HG02610 (cell line): ENCODE data around the gene XRCC3.

Experiments
- ATAC-seq: cut with Tn5 transposase; IDR thresholded peaks from one replicate; pipeline ENCODE4 v1.9.1; 2021; ENCODE audit warnings: mild to moderate bottlenecking, moderate library complexity; ENCODE audit not compliant: unreplicated experiment

XRCC3 gene

GRCh38 chr14:103738701-103739451, 23.6 kb upstream of the XRCC3 start:
- ATAC-seq = no peak

GRCh38 chr14:103738166-103738565, 22.9 kb upstream of the XRCC3 start:
- no peak for ATAC-seq

GRCh38 chr14:103737432-103738045, 22.3 kb upstream of the XRCC3 start:
- no peak for ATAC-seq

GRCh38 chr14:103736546-103737431, 21.5 kb upstream of the XRCC3 start:
- no peak for ATAC-seq

- ATAC-seq = no peak
Measured at GRCh38 chr14:103735815-103736545, 20.7 kb upstream of the XRCC3 start.

- ATAC-seq = no peak
Measured at GRCh38 chr14:103735439-103735814, 20.2 kb upstream of the XRCC3 start.

GRCh38 chr14:103735022-103735421, 19.8 kb upstream of the XRCC3 start:
- no peak for ATAC-seq

GRCh38 chr14:103734081-103734888, 19.0 kb upstream of the XRCC3 start:
- ATAC-seq = no peak

- no peak for ATAC-seq
Measured at GRCh38 chr14:103733651-103734050, 18.4 kb upstream of the XRCC3 start.

GRCh38 chr14:103732868-103733620, 17.8 kb upstream of the XRCC3 start:
- ATAC-seq = no peak

- no peak for ATAC-seq
Measured at GRCh38 chr14:103731916-103732867, 16.9 kb upstream of the XRCC3 start.

- no peak for ATAC-seq
Measured at GRCh38 chr14:103731481-103731880, 16.2 kb upstream of the XRCC3 start.

- ATAC-seq = no peak
Measured at GRCh38 chr14:103730490-103731035, 15.3 kb upstream of the XRCC3 start.

GRCh38 chr14:103729496-103730448, 14.5 kb upstream of the XRCC3 start:
- no peak for ATAC-seq

- ATAC-seq = no peak
Measured at GRCh38 chr14:103728721-103729120, 13.5 kb upstream of the XRCC3 start.

- ATAC-seq = no peak
Measured at GRCh38 chr14:103728141-103728540, 12.9 kb upstream of the XRCC3 start.
